GM19324 (cell line): ENCODE results near the gene TUBGCP3.

ENCODE experiments used
- ATAC-seq: cut with Tn5 transposase; IDR thresholded peaks from one replicate; pipeline ENCODE4 v1.9.1; 2021; ENCODE audit warnings: mild to moderate bottlenecking, moderate library complexity; ENCODE audit not compliant: unreplicated experiment, low FRiP score

Gene TUBGCP3

GRCh38 chr13:112532837-112533745, 54.9 kb downstream of the TUBGCP3 start:
- no peak for ATAC-seq

DNA sequence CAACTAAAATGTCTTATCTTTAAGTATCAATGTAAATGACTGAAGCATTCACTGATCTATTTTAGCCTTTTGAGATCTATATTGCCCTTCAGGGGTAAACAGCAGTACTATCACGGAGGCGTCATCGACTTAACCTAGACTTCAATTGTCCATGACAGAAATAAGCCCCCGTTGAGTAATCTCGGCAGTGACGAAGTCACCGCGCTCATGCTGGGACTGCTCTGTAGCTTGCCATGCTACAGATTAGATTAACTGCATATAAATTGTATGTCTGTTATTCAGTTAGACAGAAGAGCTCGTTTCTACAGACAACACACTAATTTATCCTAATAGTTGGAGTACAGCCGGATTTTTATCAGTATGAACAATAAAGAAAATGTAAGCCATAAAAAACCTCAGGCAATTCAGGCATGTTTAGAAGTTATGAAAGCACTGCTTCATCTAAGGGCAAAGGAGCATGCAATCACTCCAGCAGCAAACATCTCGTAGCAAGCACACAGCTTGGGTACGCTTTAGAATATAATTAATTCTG, 56.6 kb downstream of the TUBGCP3 start:
- no peak for ATAC-seq

- no peak for ATAC-seq
Measured at GRCh38 chr13:112530861-112531260, 57.1 kb downstream of the TUBGCP3 start.

DNA sequence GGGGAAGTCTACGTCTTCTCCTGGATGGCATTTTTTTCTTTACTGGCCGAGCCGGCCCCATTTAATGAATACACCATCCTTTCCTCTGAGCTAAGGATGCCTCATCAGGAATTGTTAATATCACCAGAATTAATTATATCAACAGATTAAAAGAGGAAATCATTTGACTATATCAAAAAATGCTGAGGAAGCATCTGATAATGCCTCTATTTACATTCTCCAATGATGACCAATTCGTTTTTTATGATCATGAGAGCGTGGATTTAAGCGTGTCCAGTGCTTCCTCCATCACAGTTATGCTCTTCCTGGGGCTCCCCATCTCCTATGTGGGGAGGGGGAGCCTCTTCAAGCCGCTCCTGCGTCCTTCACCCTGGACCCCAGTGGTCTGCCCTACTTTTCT, 58.7 kb downstream of the TUBGCP3 start:
- ATAC-seq = no peak

- no peak for ATAC-seq
Measured at GRCh38 chr13:112526146-112526853, 61.7 kb downstream of the TUBGCP3 start.

- ATAC-seq = no peak
Measured at GRCh38 chr13:112525356-112525945, 62.5 kb downstream of the TUBGCP3 start.

- no peak for ATAC-seq
Measured at GRCh38 chr13:112522578-112522977, 65.4 kb downstream of the TUBGCP3 start.

DNA sequence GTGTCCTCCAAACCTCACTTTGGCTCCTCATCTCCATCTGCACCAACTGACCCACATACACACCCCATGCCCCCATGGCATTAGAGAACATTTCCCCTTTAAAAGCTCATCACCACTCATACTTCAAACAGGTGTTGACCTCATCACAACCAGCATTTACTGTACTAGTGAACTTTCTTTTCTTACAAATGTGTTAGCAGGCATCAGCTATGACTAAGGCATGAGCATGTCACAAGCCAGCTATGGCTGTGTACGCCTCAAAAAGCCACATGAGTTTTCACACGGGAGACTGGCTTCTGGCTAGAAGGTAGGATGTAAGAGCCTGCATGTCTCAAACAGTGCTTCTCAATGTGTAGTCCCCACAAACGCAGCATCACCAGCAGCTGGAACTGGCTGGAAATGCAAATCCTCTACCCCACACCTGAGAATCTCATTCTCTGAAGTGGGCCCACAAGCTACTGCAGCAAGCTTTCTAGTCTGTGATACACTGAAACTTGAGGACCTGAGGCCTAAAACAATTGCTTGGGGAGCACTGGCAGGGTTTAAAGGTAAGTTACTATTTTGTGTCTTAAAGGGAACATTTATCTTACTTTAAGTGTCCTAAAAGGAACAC, 66.8 kb downstream of the TUBGCP3 start:
- ATAC-seq = no peak

GRCh38 chr13:112519517-112520060, 68.4 kb downstream of the TUBGCP3 start:
- no peak for ATAC-seq

GRCh38 chr13:112516218-112516617, 71.7 kb downstream of the TUBGCP3 start:
- no peak for ATAC-seq

- ATAC-seq = no peak
Measured at GRCh38 chr13:112513761-112514160, 74.2 kb downstream of the TUBGCP3 start.

- no peak for ATAC-seq
Measured at GRCh38 chr13:112510987-112511685, 76.8 kb downstream of the TUBGCP3 start.

DNA sequence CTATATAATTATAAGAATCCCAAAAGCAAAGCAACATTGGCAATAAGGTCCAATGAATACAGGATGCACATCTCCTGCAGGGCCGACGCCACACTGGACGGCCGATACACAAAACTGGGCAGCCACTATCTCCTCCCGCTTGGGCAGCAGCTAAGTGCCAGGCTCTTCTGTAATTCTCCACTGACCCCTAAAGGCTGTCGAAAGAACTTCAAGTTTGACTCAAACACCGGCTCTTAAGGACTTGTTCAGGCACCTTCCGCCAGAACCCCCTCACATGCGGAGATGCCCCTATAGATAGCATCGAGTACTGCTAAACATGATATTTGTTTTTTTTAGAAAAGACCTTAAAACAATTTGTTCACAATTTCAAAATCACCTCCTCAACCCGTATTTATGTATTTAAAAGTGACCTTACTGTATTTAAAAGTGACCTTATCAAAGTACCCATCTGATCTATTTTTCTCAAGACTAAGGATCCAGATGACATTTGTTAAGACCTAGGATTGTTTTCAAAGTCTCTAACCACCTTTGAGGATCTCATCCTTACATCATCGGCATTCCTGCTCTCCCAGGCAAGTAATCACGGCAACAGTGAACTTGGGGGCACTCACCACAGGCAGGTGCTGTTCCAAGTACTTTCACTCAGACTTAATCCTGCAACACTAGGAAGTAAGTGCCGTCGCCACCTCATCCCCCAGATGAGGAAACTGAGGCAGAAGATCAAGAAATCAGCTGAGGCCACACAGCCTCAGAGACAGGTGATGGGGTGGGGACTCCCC, 77.8 kb downstream of the TUBGCP3 start:
- ATAC-seq = no peak

- no peak for ATAC-seq
Measured at GRCh38 chr13:112509190-112509589, 78.8 kb downstream of the TUBGCP3 start.

- ATAC-seq = no peak
Measured at GRCh38 chr13:112506046-112506445, 81.9 kb downstream of the TUBGCP3 start.

GRCh38 chr13:112496166-112496565, 91.8 kb downstream of the TUBGCP3 start:
- ATAC-seq = no peak

DNA sequence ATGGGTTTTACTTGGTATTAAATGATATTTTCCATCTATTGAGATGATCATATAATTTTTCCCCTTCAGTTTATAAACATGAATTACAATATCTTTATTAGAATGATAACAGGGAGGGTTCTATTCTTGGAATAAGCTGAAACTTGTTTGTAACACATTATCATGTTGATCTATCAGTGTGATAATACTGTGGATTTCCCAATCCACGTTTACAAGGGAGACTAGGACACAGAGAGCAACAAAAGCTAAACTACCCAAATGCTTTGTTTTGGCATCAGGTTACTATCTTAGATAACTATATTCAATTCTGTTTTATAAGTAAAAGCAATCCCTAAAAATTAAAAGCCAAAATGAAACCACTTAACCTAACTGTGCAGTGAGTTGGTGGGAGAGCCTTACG, 92.5 kb downstream of the TUBGCP3 start:
- ATAC-seq = no peak

DNA sequence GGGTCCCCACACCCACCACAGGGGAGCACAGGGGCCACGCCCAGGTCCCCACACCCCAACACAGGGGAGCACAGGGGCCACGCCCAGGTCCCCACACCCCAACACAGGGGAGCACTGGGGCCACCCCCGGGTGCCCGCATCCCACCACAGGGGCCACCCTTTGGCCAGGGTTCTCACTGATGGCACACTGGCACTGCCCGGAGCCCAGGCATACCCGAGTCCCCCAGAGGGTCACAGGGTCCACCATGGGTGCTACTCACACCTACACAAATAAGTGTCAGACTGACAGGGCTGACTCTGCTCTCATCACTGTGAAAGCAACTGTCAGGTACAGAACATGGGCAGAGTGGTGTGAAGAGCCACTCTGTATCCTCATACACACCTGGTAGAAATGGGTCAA, 98.8 kb downstream of the TUBGCP3 start:
- ATAC-seq = no peak
